GM19328 (cell line): ENCODE measurements around the gene GANAB.
A peak's percentile ranks its signal among the peaks of the same experiment; 100 is the strongest.
"Not testable (repeated sequence)": the region's sequence is repeated elsewhere in the genome, so short reads cannot be mapped to it uniquely, and the experiment has no call there.

Experiments
- ATAC-seq: cut with Tn5 transposase; IDR thresholded peaks from one replicate; pipeline ENCODE4 v1.9.1; 2021; ENCODE audit warnings: mild to moderate bottlenecking, moderate library complexity; ENCODE audit not compliant: unreplicated experiment

Gene GANAB

GRCh38 chr11:62669420-62670161 lies 23.2 kb upstream of the GANAB start:
- ATAC-seq, result no peak

- ATAC-seq, result no peak
Measured at GRCh38 chr11:62667460-62667859, 21.0 kb upstream of the GANAB start.

- ATAC-seq, result no peak
Measured at GRCh38 chr11:62666259-62666926, 20.0 kb upstream of the GANAB start.

- ATAC-seq, result no peak
Measured at GRCh38 chr11:62665599-62666258, 19.3 kb upstream of the GANAB start.

- ATAC-seq, result peak; percentile 87
Measured at GRCh38 chr11:62665075-62665598, 18.7 kb upstream of the GANAB start, which contains the start of the genes C11orf98 and CSKMT. Gene C11orf98, minus strand, starts transcription at chr11:62665210. Its CDS starts 41 bp downstream, at chr11:62665169. Gene CSKMT, plus strand, starts transcription at chr11:62665312. Its CDS starts 568 bp downstream, at chr11:62665880.

- peak; percentile 33 for ATAC-seq
Measured at GRCh38 chr11:62664405-62665074, 18.1 kb upstream of the GANAB start.

GRCh38 chr11:62656796-62657429 lies 10.5 kb upstream of the GANAB start:
- no peak for ATAC-seq

GRCh38 chr11:62654297-62654696 lies 7.9 kb upstream of the GANAB start:
- ATAC-seq, result no peak

GRCh38 chr11:62652161-62653006 lies 6.0 kb upstream of the GANAB start:
- no peak for ATAC-seq

GRCh38 chr11:62650283-62650682 lies 3.9 kb upstream of the GANAB start:
- not testable (repeated sequence) for ATAC-seq

- ATAC-seq, result no peak
Measured at GRCh38 chr11:62649486-62649885, 3.1 kb upstream of the GANAB start.

GRCh38 chr11:62648967-62649364 lies 2.6 kb upstream of the GANAB start:
- no peak for ATAC-seq

- ATAC-seq, result no peak
Measured at GRCh38 chr11:62648185-62648966, 2.0 kb upstream of the GANAB start.

- ATAC-seq, result no peak
Measured at GRCh38 chr11:62647609-62648005, 1.2 kb upstream of the GANAB start.

- ATAC-seq, result no peak
Measured at GRCh38 chr11:62646825-62647608, 604 bp upstream of the GANAB start.

- no peak for ATAC-seq
Measured at GRCh38 chr11:62645671-62645945, 805 bp downstream of the GANAB start.

- no peak for ATAC-seq
Measured at GRCh38 chr11:62644220-62644619, 2.2 kb downstream of the GANAB start.

- no peak for ATAC-seq
Measured at GRCh38 chr11:62632492-62632891, 13.9 kb downstream of the GANAB start.
